Upper lobe of right lung (tissue), 1 donor: ENCODE results near the gene NR2F6. TPM values are rescaled to one million over a fixed set of nuclear protein-coding genes. Genes with fewer than 3 reads are reported as not detected.

Source experiments
- ATAC-seq: fragments of 200-7000 bp; cut with Tn5 transposase; one replicate; pipeline ENCODE4 v1.9.1; 2020; ENCODE audit warnings: mild to moderate bottlenecking, moderate library complexity
- DNase-seq: peaks from one replicate; pipeline ENCODE4 v3.0.0-alpha.2; 2020
- H3K27ac ChIP-seq: fragments of 200-600 bp; one replicate; pipeline ENCODE4 v1.8.0; 2022
- H3K27me3 ChIP-seq: fragments of 200-600 bp; one replicate; pipeline ENCODE4 v1.8.0; 2022; ENCODE audit warnings: mild to moderate bottlenecking
- H3K36me3 ChIP-seq: fragments of 200-600 bp; one replicate; pipeline ENCODE4 v1.8.0; 2022
- H3K4me1 ChIP-seq: fragments of 200-600 bp; one replicate; pipeline ENCODE4 v1.8.0; 2022
- H3K4me3 ChIP-seq: fragments of 200-600 bp; one replicate; pipeline ENCODE4 v1.8.0; 2022; ENCODE audit warnings: mild to moderate bottlenecking
- H3K9me3 ChIP-seq: fragments of 200-600 bp; one replicate; pipeline ENCODE4 v1.8.0; 2022
- intact Hi-C: fragments of 100-400 bp; cut with DNase I; formaldehyde crosslinking; loops from one replicate; pipeline ENCODE4 v1.11.0; 2022
- total RNA-seq: library from RNA; stranded (reverse); fragmentation: NEBNext Ultra II Directional; extraction: Animal tissue kit (Norgen Biotek cat#: 25700); gene quantifications from one replicate; pipeline ENCODE4 v1.2.1, GENCODE V29; 2021
- TF ChIP-seq, protein P1 (sequence below): fragments of 200-600 bp; IDR thresholded peaks from one replicate; pipeline ENCODE4 v1.8.0; 2022; ENCODE audit warnings: antibody characterized with exemption
- donor health status: DM: no; HTN: yes; CAD: no; lungs with severe emphysema.

Gene NR2F6
- total RNA-seq, 1 donor from 2014 or later, result 41.7 TPM

DNA sequence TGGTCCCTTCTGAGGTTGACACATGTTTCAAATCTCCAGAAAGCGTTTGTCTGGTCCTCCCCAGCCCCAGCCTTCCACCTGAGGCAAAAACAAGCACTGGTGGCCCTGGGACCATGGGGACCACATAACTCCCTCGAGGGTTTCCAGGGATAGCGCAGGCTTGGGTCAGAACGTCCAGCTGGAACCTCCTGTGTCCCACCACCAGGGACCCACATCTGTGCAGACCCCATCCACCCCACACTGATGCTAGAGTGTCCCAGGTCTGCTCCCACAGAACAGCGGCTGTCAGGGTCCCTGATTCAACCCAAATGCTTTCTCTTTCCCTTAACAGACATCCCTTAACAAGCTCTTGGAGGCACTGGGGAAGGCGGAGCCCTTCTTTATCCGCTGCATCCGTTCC lies 60.1 kb downstream of the NR2F6 start:
- ATAC-seq (no peak), DNase-seq (no peak)
- Histone ChIP-seq H3K27me3 (no peaks in the 10 kb centered on the region), H3K27ac (no peak overlapping the region), H3K36me3 (peaks cover 94% of the 10 kb centered on the region), H3K9me3 (no peaks in the 10 kb centered on the region), H3K4me1 (peaks cover 4% of the 10 kb centered on the region), H3K4me3 (no peak overlapping the region)
- TF ChIP-seq, protein P1, sequence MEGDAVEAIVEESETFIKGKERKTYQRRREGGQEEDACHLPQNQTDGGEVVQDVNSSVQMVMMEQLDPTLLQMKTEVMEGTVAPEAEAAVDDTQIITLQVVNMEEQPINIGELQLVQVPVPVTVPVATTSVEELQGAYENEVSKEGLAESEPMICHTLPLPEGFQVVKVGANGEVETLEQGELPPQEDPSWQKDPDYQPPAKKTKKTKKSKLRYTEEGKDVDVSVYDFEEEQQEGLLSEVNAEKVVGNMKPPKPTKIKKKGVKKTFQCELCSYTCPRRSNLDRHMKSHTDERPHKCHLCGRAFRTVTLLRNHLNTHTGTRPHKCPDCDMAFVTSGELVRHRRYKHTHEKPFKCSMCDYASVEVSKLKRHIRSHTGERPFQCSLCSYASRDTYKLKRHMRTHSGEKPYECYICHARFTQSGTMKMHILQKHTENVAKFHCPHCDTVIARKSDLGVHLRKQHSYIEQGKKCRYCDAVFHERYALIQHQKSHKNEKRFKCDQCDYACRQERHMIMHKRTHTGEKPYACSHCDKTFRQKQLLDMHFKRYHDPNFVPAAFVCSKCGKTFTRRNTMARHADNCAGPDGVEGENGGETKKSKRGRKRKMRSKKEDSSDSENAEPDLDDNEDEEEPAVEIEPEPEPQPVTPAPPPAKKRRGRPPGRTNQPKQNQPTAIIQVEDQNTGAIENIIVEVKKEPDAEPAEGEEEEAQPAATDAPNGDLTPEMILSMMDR, result no peak
- intact Hi-C loops, result no loop called here

DNA sequence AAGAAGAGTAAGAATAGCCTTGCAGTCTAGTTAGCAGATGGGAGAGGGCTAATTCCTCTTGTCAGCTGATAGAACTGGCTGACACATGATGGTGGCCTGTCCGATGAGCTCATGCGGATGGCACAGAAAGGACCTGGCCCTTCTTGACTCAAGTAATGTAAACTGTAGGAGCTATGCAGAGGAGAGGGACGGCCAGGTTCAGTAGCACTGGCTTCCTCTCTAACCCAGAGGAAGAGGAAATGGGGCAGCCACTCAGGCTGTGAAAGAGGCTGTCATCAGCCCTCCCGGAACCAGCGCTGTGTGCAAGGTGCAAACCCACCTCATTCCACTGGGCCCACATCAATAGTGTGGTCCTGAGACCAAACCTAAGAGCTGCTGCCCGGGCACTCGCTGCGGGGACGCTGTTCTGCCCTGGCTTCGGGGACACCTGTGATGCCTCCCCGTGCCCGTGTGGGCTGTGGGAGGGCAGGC lies 61.3 kb downstream of the NR2F6 start:
- H3K4me3 ChIP-seq, result no peak overlapping the region
- TF ChIP-seq, protein P1, result no peak
- H3K27me3 ChIP-seq, result no peaks in the 10 kb centered on the region
- peak overlapping the region; percentile 14 for H3K27ac ChIP-seq
- ATAC-seq (peak; percentile 69), DNase-seq (no peak)
- H3K9me3 ChIP-seq, result no peaks in the 10 kb centered on the region
- peaks cover 4% of the 10 kb centered on the region for H3K4me1 ChIP-seq
- intact Hi-C loops, result no loop called here
- H3K36me3 ChIP-seq, result peaks cover 82% of the 10 kb centered on the region

GRCh38 chr19:17183858-17184321 lies 61.8 kb downstream of the NR2F6 start:
- Histone ChIP-seq H3K27ac (peak overlapping the region; percentile 14), H3K4me3 (no peak overlapping the region), H3K27me3 (no peaks in the 10 kb centered on the region), H3K9me3 (no peaks in the 10 kb centered on the region), H3K36me3 (peaks cover 77% of the 10 kb centered on the region), H3K4me1 (peaks cover 4% of the 10 kb centered on the region)
- intact Hi-C loops, result no loop called here
- TF ChIP-seq, protein P1, result no peak
- DNase-seq, result no peak
- peak; percentile 25 for ATAC-seq

DNA sequence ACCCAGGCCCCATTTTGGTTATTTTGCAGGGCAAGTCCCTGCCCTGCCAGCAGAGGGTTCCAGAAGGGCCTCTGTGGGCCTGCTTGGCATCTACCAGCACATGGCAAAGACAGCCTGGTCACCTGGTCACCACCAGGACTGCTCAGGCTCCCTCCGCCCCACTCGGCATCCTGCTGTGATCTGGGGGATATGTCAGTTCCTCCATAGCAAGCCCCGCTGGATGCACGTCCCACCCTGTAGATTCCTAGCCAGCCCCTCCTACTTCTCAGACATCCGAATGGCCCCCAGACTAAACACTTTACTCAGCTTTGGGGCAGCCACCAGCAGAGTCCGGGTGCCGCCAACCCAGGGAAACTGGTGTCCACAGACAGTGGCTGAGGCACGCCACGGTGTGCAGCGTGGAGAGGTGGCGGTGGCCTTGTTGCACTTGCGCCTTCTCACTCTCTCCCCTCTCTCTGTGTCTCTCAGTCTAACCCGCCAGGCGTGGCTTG lies 62.4 kb downstream of the NR2F6 start:
- DNase-seq, result no peak
- H3K36me3 ChIP-seq, result peaks cover 76% of the 10 kb centered on the region
- no peaks in the 10 kb centered on the region for H3K27me3 ChIP-seq
- H3K27ac ChIP-seq, result peak overlapping the region; percentile 14
- no peak overlapping the region for H3K4me3 ChIP-seq
- intact Hi-C loops, result no loop called here
- no peaks in the 10 kb centered on the region for H3K9me3 ChIP-seq
- H3K4me1 ChIP-seq, result peaks cover 4% of the 10 kb centered on the region
- TF ChIP-seq, protein P1, result no peak
- peak; percentile 28 for ATAC-seq

Other genes starting within 250 kb of the NR2F6 start
- gene CPAMD8, start 219.1 kb downstream of the NR2F6 start, total RNA-seq, result 50.9 TPM
- gene HAUS8, start 170.5 kb downstream of the NR2F6 start, total RNA-seq, result 8.1 TPM
- 137 TPM for gene MYO9B, start 170.1 kb downstream of the NR2F6 start, total RNA-seq
- gene USE1, start 30.6 kb downstream of the NR2F6 start, total RNA-seq, result 24.0 TPM
- gene OCEL1, start 19.7 kb downstream of the NR2F6 start, total RNA-seq, result 31.6 TPM
- gene USHBP1, start 18.8 kb upstream of the NR2F6 start, total RNA-seq, result 14.0 TPM
- 67.9 TPM for gene BABAM1, start 21.5 kb upstream of the NR2F6 start, total RNA-seq
- gene ANKLE1, start 36.0 kb upstream of the NR2F6 start, total RNA-seq, result 0.64 TPM
- 17.1 TPM for gene ABHD8, start 57.5 kb upstream of the NR2F6 start, total RNA-seq
- 84.9 TPM for gene MRPL34, start 60.0 kb upstream of the NR2F6 start, total RNA-seq
- 30.4 TPM for gene DDA1, start 63.6 kb upstream of the NR2F6 start, total RNA-seq
- gene ANO8, start 88.9 kb upstream of the NR2F6 start, total RNA-seq, result 14.6 TPM
- 17.7 TPM for gene GTPBP3, start 91.6 kb upstream of the NR2F6 start, total RNA-seq
- gene PLVAP, start 131.4 kb upstream of the NR2F6 start, total RNA-seq, result 174 TPM
- 2.0 TPM for gene CCDC194, start 148.3 kb upstream of the NR2F6 start, total RNA-seq
- 133 TPM for gene BST2, start 159.7 kb upstream of the NR2F6 start, total RNA-seq
- gene MVB12A, start 174.1 kb upstream of the NR2F6 start, total RNA-seq, result 36.3 TPM
- gene TMEM221, start 202.7 kb upstream of the NR2F6 start, total RNA-seq, result not detected
- not detected for gene NXNL1, start 215.0 kb upstream of the NR2F6 start, total RNA-seq
- gene SLC27A1, start 224.6 kb upstream of the NR2F6 start, total RNA-seq, result 27.8 TPM